GM18507 (cell line): Measurements from ENCODE around the gene C12orf42.
A peak's percentile ranks its signal among the peaks of the same experiment; 100 is the strongest.

Experiments used
- DNase-seq: peaks from one replicate; pipeline ENCODE4 v3.0.0; 2011; ENCODE audit warnings: low read depth; ENCODE audit not compliant: insufficient read length; ENCODE audit errors: extremely low spot score
- FAIRE-seq: peaks from 2 replicates; lab custom pipeline; 2011; peaks lifted over from hg19 to GRCh38; lab: Jason Lieb, UNC

The C12orf42 gene

DNA sequence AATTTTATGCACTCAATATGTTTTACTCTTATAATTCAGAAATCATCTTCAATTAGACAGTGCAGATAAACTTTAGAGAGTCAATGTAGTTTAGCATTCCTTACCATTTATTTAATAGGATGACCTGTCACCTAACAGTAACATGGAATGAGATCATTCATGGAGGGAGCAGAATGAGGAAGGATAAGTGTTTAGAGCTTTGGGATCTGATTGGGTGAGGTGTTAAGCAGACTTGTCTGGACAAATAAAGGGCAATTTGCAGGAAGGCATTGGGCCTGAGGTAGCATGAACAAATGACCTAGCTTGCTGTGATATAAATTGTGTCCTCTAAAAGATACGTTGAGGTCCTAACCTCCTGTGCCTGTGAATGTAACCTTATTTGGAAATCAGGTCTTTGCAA lies 187.4 kb downstream of the C12orf42 start:
- DNase-seq (no peak), FAIRE-seq (no peak)

- FAIRE-seq: no peak
Measured at GRCh38 chr12:103303484-103303883, 192.3 kb downstream of the C12orf42 start.

DNA sequence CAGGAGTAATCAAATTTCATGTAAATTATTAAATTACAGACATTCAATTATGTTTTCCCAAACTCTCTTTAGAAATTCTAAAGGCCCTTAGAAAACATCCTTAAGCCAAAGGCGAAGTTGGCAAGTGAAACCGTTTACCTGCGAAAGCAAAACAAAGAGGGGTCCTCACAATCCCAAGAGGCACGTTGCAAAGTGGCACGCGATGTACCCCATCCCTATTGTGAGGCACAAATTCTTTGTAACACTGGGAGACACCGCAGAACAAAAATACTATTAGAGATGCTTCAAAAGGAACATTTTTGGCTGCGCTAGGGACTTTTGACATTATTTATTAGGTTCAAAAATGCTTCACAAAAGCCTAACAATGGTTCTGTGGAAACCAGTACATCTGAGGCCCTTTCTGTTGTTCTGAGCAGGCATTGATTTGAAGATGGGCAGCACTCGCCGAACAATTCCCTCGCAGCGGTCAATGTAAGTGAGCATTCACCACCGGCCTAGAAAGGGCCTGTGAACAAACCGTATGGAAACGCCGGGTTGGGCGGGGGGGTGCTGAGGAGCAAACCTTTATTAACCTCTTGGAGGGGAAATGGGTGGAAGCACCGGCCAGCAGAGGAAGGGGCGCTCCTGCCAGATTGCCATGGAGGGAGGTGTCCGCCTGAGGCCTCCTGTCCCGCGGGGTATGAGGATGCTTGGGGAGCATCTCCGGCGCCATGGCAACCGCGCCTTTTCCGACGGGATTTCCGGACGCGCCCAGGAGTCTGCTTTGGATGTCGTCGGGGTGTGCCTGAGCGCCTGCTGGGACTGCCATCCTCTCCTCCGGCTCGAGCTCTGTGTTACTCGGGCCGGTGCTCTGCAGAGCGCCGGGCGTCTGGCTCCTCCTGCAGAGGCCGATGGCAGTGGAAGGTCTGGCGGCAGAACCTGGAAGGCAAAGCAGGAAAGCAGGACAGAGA lies 193.9 kb downstream of the C12orf42 start:
- no peak for FAIRE-seq

More at GRCh38 chr12:103303484-103303883, 192.3 kb downstream of the C12orf42 start:
- DNase-seq: no peak

DNA sequence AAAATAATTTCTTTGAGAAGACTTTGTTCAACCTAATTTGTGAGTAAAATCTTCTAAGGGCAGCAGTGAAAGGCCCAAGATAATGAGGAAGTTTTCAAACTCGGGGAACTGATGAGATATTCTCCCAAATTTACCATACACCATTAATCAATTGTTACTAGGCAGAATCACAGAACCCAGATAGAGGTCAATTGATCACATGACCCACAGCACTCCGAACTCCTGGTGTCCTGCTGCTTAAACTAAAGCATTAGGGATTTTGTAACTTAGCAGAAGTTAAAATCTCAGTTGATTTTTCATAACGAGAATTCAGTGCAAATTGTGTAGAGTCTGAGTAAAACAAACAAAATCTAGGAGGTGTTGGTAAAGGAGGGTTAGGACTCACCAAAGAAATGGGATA lies 207.8 kb downstream of the C12orf42 start:
- DNase-seq (no peak), FAIRE-seq (no peak)

More for the DNA sequence above, 193.9 kb downstream of the C12orf42 start:
- no peak for DNase-seq

DNA sequence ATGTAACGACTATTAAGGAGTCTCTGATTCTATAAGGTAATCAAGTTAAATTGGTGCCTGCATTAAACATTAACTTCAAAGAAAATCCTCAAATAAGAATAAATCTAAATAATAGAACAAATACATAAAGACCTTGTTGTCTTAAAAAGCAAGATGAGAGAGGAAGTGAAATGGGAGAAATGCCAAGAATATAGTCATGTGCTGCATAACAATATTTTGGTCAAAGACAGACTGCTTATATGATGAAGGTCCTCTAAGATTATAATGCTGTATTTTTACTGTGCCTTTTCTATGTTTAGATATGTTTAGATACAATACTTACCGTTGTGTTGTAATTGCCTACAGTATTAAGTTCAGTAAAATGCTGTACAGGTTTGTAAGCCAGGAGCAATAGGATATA lies 213.6 kb downstream of the C12orf42 start:
- no peak for DNase-seq
- FAIRE-seq: no peak

GRCh38 chr12:103279444-103279843 lies 216.3 kb downstream of the C12orf42 start:
- peak; percentile 50 for DNase-seq
- FAIRE-seq: peak; percentile 98

GRCh38 chr12:103278329-103278728 lies 217.4 kb downstream of the C12orf42 start:
- FAIRE-seq: peak; percentile 5

GRCh38 chr12:103273645-103274044 lies 222.1 kb downstream of the C12orf42 start:
- FAIRE-seq (peak; percentile 56), DNase-seq (no peak)

More at GRCh38 chr12:103278329-103278728, 217.4 kb downstream of the C12orf42 start:
- no peak for DNase-seq

DNA sequence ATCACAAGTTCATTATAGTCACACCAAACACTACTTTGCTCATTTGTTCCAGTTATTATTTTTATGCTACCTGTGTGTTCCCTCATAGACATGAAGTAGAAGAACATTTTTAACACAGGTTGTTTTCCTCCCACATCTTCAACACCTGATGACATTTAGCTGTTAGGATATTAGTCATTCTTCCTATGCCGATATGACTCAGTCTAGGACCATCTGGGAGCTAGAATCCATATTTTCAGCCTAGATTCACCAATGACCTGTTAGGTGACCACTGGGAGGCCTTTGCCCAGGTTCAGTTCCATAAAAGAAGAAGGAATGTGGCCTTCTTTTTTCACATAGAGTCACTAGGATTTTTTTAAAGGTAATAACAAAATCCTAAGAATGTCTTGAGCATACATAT lies 222.8 kb downstream of the C12orf42 start:
- DNase-seq (no peak), FAIRE-seq (peak; percentile 5)

GRCh38 chr12:103269946-103270345 lies 225.8 kb downstream of the C12orf42 start:
- no peak for FAIRE-seq
- DNase-seq: no peak

- FAIRE-seq (no peak), DNase-seq (no peak)
Measured at GRCh38 chr12:103268831-103269514, 226.8 kb downstream of the C12orf42 start.

GRCh38 chr12:103257763-103258162 lies 238.0 kb downstream of the C12orf42 start:
- DNase-seq: no peak
- FAIRE-seq: no peak
